Measurements from ENCODE around the gene PLXNB1.
"Not testable (repeated sequence)": the region's sequence is repeated elsewhere in the genome, so short reads cannot be mapped to it uniquely, and the experiment has no call there.

PLXNB1 gene

DNA sequence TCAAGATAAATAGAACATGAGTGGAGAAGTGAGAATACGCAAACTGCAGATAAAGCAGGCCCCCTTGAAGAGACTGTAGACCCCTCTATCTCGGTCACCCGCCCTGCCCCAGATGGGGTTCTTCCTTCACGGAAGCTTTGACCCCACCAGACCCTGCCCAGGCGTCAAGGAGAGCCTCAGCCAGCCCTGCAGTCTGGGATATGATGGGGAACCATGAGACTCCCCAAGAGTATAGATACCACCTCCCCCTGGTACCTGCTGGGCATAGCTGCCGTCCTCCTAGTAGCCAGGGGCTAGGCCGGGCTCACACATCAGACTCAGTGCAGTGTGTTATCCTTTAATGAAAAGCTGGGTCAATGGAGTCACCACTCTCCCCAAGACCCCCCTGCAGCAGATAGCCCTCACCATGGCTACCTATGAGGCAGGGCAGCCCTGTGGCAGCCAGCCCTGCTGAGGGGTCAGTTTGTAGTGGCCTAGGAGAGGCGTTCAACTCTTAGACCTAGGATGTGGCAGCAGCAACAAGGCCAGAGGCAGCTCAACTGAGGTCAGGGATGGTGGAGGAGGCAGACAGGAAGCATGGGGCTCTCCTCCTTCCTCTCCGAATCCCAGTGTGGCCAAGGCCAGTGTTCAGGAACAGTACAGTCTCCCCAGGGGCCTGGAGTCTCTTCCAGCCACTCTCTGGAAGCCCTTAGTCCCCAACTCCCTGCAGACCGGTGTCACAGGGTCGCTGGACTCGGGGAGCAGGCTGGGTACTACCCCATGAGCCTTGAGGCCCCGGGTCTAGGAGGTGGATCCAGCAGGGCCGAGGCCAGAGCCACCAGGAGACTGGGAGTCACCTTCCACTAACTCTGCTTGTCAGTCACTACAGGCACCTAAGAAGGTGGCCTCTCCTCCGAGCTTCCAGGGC is 26.1 kb downstream of the PLXNB1 start:
- DNase-seq = no peak

- no peak for DNase-seq
Measured at GRCh38 chr3:48402907-48403306, 27.0 kb downstream of the PLXNB1 start.

DNA sequence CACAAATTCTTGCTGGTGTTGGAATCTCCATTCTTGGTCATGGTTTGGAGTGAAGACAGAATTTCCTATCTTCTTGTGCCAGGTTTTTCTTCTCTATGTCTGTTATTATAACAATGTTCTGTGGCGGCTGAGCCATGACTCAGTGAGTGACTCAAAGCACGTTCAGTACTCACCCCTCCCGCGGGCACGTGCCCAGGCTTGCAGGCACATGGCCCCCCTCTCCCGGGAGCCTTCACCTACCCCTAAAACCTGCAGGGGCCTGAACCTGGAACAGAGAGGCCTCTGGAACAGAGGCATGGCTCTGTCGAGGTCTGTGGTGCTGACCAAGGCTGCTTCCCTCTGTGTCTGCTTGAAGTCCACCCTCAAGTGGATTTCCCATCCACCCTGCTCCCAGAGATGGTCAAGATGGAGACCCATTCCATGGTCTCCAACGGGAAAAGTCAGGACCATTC is 27.6 kb downstream of the PLXNB1 start:
- no peak for DNase-seq

DNA sequence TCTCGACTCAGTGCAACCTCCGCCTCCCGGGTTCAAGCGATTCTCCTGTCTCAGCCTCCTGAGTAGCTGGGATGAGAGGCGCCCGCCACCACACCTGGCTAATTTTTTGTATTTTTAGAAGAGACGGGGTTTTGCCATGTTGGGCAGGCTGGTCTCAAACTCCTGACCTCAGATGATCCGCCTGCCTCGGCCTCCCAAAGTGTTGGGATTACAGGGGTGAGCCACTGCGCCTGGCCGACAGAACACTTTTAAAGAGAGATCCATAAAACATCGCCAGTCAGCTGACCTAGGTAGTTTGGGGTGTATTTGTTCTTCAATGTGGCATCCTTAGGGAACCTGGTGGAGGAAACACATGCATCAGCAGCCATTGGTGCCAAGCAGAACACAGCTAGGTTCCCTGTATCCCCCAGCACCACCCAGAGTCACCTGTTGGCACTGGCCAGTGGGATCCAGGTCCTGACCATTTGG is 28.4 kb downstream of the PLXNB1 start:
- DNase-seq = not testable (repeated sequence)

DNA sequence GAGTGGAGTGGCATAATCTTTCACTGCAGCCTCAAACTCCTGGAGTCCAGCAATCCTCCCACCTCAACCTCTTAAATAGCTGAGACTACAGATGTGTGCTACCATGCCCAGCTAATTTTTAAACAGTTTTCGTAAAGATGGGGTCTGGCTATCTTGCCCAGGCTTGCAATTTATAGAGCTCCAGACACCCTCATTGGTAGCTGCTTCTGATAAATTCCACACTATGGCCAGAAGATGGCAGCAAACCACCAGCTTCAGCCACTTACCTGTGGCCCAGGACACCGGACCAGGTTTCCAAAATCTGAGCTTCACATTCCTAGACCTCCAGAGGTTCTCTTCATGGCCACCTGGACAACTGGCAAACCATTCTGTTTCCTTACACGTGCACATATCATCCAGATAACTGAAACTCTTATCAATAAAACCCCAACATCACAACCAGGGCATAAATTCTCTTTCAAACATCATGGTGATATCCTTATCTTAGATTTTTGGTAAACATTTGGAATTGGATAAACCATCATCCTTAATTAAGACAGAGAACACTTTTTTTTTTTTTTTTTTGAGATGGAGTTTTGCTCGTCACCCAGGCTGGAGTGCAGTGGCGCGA is 29.0 kb downstream of the PLXNB1 start:
- no peak for DNase-seq

GRCh38 chr3:48399387-48400172 is 30.3 kb downstream of the PLXNB1 start:
- no peak for DNase-seq

DNA sequence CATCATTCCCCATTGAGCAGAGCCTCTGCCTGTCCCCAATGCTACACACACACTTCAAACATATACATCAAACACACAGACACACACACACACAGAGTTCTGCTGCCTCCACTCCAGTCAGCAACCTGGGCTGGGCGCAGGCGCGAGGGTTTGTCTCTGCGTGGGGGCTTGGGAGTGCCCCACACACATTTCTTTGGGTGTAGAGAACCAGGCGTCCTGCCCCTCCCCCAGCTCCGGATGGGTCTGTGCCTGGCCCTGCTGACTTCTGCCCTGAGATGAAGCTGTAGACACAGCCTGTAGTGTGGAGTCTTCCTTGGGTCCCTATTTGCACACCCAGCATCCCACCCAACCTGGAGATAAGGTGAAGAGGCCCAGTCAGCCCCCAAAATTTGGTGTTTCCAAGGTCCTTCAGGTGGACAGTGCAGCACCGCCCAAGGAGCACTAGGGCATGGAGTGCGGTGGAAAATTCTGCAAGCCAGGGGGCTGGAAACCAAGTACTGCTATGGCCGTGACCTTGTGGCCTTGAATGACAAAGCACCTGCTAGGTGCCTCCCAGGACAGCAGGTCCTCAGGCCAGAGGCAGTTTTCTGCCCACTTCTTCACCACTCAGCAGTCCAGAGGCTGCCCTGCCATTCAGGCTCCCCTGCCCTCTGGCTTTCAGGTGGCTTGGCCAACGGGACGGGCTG is 31.0 kb downstream of the PLXNB1 start:
- no peak for DNase-seq

- no peak for DNase-seq
Measured at GRCh38 chr3:48397767-48398681, 31.9 kb downstream of the PLXNB1 start.

- DNase-seq = no peak
Measured at GRCh38 chr3:48395714-48396113, 34.2 kb downstream of the PLXNB1 start.

DNA sequence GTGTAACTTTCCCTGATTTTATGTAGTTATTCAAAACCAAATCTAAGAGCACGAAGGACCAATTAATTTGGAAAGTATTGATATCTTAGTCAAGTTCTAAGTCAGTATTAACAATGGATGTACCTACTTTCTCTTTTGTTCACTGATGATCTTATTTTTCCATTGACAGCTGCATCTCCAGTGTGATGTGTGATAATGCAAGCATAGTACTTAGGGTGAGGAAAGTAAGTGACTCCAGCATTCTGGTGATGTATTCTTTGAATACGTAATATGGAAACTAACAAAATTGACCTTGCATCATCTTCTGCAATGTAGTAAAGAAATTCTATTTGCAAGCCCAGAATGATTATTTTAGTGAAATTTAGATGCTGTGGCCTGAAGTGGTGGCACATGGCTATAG is 35.5 kb downstream of the PLXNB1 start:
- DNase-seq = no peak

GRCh38 chr3:48388966-48389365 is 40.9 kb downstream of the PLXNB1 start:
- DNase-seq = no peak

- no peak for DNase-seq
Measured at GRCh38 chr3:48387634-48388033, 42.3 kb downstream of the PLXNB1 start.

DNA sequence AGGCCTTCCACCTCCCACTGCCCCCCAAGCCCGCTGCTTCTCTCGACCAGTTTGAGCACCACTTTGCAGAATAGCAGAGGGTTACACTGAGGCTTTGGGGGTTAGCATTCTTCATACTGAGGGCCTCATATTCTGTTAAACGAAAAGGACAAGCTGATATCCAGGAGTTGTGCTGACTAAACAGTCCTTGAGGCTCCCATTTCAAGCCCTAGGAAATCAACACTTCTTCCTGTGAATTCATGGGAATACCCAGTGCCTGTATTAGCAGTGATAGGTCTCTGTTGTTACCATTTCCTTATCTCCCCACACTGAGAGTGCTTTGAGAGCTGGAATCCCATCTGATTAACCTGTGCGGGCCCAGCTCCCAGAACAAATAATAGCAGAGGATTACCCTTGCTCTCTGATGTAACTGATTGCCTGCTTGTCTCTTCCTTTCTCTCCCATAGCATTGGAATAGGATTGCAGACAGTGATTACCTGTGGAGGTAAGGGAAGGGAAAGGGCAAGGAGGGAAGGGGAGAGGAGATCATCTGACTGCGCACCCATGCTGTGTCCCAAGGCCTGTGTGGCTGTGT is 56.9 kb downstream of the PLXNB1 start:
- DNase-seq = no peak

DNA sequence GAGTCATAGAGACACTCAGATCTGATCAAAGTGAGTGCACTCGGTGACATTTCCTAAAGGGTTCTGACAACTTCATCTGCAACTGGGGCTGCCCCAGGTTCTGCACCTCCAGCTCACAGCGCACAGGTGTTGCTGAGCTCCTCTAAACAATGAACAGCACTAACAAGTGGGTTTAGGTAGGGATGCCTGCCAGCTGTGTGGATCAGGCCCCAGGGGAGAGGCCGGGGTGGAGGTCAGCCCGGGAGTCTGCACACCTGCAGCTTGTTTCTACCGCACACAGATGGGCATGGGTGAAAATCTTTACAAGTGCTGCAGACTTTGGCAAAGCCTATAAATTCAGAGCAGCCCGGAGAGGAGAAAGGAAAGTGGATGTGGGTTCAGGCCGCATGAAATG is 57.5 kb downstream of the PLXNB1 start:
- no peak for DNase-seq

GRCh38 chr3:48371651-48372376 is 58.1 kb downstream of the PLXNB1 start, which contains the start of gene FBXW12:
TSS of gene FBXW12 (plus strand) at chr3:48372219. CDS start at chr3:48372768, 549 bp downstream.
- DNase-seq = no peak

GRCh38 chr3:48370333-48370713 is 59.6 kb downstream of the PLXNB1 start:
- no peak for DNase-seq

GRCh38 chr3:48369693-48370332 is 60.1 kb downstream of the PLXNB1 start:
- no peak for DNase-seq

GRCh38 chr3:48367201-48367600 is 62.7 kb downstream of the PLXNB1 start:
- DNase-seq = no peak

DNA sequence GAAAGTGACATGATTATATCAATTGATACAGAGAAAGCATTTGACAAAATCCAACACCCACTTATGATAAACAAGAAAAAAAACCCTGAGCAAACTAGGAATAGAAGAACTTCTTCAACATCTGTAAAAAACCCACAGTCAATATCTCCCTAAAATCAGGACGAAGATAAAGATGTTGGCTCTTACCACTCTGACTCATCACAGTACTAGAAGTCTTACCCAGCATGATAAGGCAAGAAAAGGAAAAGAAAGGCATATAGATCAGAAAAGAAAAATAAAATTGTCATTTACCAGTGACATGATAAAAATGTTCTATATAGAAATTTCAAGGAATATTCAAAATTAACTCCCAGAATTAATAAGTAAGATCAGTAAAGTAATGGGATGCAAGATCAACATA is 65.0 kb downstream of the PLXNB1 start:
- no peak for DNase-seq

GRCh38 chr3:48361928-48362327 is 68.0 kb downstream of the PLXNB1 start:
- no peak for DNase-seq

All from NCI-H187 treated with DMSO at 0.1 percent for 48 hours (cell line).